HCT116 (cell line): ENCODE data around the gene LIMA1. TPM values are rescaled to one million over a fixed set of nuclear protein-coding genes. Genes with fewer than 3 reads are reported as not detected.
"Not testable (repeated sequence)": the region's sequence is repeated elsewhere in the genome, so short reads cannot be mapped to it uniquely, and the experiment has no call there.

Experiments used
- ATAC-seq: fragments of 200-7000 bp; cut with Tn5 transposase; 2 replicates; pipeline ENCODE4 v1.9.1; 2020; ENCODE audit warnings: mild to moderate bottlenecking, moderate library complexity
- BruUV-seq: library from RNA; stranded (reverse); fragments of 400-500 nt; replicated peaks from 2 replicates; lab custom pipeline; 2021; lab: Mats Ljungman, UMichigan
- CTCF ChIA-PET: fragments of 300-600 bp; sonication (Branson Sonifier 250); formaldehyde crosslinking; loops from one replicate; lab custom pipeline; 2021; ENCODE audit warnings: antibody characterized with exemption; lab: Charles Lee
- POLR2A ChIA-PET: fragments of 300-600, 350-600 bp; sonication (Branson Sonifier 250); formaldehyde crosslinking; loops from one replicate; lab custom pipeline; 2021; ENCODE audit warnings: antibody characterized with exemption; lab: Charles Lee
- RAD21 ChIA-PET, 2 experiments: fragments of 300-600 bp; sonication (Branson Sonifier 250); formaldehyde crosslinking; loops; one replicate each; lab custom pipeline; 2023; ENCODE audit warnings: low total read pairs in 2 of 2; ENCODE audit not compliant: uncharacterized antibody in 2 of 2, unreplicated experiment in 2 of 2, low non-redundant PET in 1 of 2; lab: Charles Lee
- DNase-seq: peaks from one replicate; pipeline ENCODE4 v3.0.0-alpha.2; 2010; ENCODE audit warnings: low read depth, low spot score
- H2AFZ ChIP-seq: fragments of 200-600 bp; shearing (Covaris generic), sonication (generic); 2 replicates; pipeline ENCODE4 v1.6.1; 2017; ENCODE audit warnings: low read depth, mixed run types, mixed read lengths, antibody characterized with exemption, low read length; ENCODE audit not compliant: poor library complexity, severe bottlenecking
- H3K27ac ChIP-seq: 2 replicates; pipeline ENCODE4 v1.5.1; 2012; ENCODE audit warnings: low read depth, low read length
- H3K27me3 ChIP-seq: fragments of 200-600 bp; sonication (generic); 2 replicates; pipeline ENCODE4 v1.6.1; 2016; ENCODE audit warnings: mixed run types, low read length, mixed read lengths; ENCODE audit not compliant: insufficient read depth
- H3K36me3 ChIP-seq, 2 experiments: fragments of 200-500 bp in 1 of 2; fragments of 200-600 bp in 1 of 2; sonication (Bioruptor generic) in 1 of 2; sonication (generic) in 1 of 2; 2 replicates each; pipeline versions ENCODE4 v1.5.1 to v1.6.1; 2014 to 2016; ENCODE audit warnings: low read length in 2 of 2, inconsistent platforms in 1 of 2, mixed read lengths in 1 of 2, mixed run types in 1 of 2; ENCODE audit not compliant: insufficient read depth in 2 of 2, control insufficient read depth in 1 of 2
- H3K4me1 ChIP-seq, 2 experiments: fragments of 200-600 bp in 1 of 2; sonication (generic) in 1 of 2; 2 replicates each; pipeline versions ENCODE4 v1.5.1 to v1.6.1; 2012 to 2017; ENCODE audit warnings: low read length in 2 of 2, inconsistent platforms in 1 of 2, mild to moderate bottlenecking in 1 of 2, mixed read lengths in 1 of 2, mixed run types in 1 of 2, moderate library complexity in 1 of 2; ENCODE audit not compliant: insufficient read depth in 2 of 2, control insufficient read depth in 1 of 2
- H3K4me2 ChIP-seq: fragments of 200-600 bp; sonication (generic); 2 replicates; pipeline ENCODE4 v1.6.1; 2017; ENCODE audit warnings: mixed run types, low read length, mixed read lengths
- H3K4me3 ChIP-seq, 2 experiments: fragments of 200-600 bp in 1 of 2; sonication (generic) in 1 of 2; replicated peaks in 1 of 2; 2 replicates each; pipeline ENCODE4 v1.5.1; 2011 to 2016; ENCODE audit warnings: low read length in 2 of 2, control low read depth in 1 of 2, low read depth in 1 of 2, mild to moderate bottlenecking in 1 of 2, mixed read lengths in 1 of 2, mixed run types in 1 of 2
- H3K79me2 ChIP-seq: fragments of 200-600 bp; sonication (generic); 2 replicates; pipeline ENCODE4 v1.6.1; 2017; ENCODE audit warnings: mild to moderate bottlenecking, mixed run types, low read length, moderate library complexity, mixed read lengths; ENCODE audit not compliant: insufficient read depth
- H3K9ac ChIP-seq: fragments of 200-600 bp; sonication (generic); 2 replicates; pipeline ENCODE4 v1.6.1; 2016; ENCODE audit warnings: low read length, mixed read lengths
- H3K9me2 ChIP-seq: fragments of 200-600 bp; sonication (generic), shearing (Covaris generic); 2 replicates; pipeline ENCODE4 v1.6.1; 2017; ENCODE audit warnings: mixed run types, mild to moderate bottlenecking, moderate library complexity; ENCODE audit not compliant: insufficient read depth
- H3K9me3 ChIP-seq, 2 experiments: fragments of 200-500 bp in 1 of 2; fragments of 200-600 bp in 1 of 2; sonication (Bioruptor generic) in 1 of 2; sonication (generic) in 1 of 2; 2 replicates each; pipeline ENCODE4 v1.6.1; 2014 to 2017; ENCODE audit warnings: low read length in 2 of 2, mixed read lengths in 2 of 2, inconsistent platforms in 1 of 2, low read depth in 1 of 2, mild to moderate bottlenecking in 1 of 2, mixed run types in 1 of 2, moderate library complexity in 1 of 2; ENCODE audit not compliant: control insufficient read depth in 1 of 2, insufficient read depth in 1 of 2
- H4K20me1 ChIP-seq: fragments of 200-600 bp; sonication (generic), shearing (Covaris generic); 2 replicates; pipeline ENCODE4 v1.6.1; 2017; ENCODE audit warnings: mixed run types, mild to moderate bottlenecking, moderate library complexity; ENCODE audit not compliant: insufficient read depth
- CBX3 ChIP-seq: IDR thresholded peaks from 2 replicates; pipeline ENCODE4 v1.6.1; 2012; ENCODE audit warnings: low read depth
- CEBPB ChIP-seq: IDR thresholded peaks from 2 replicates; pipeline ENCODE4 v1.6.1; 2012; ENCODE audit warnings: low read depth
- EGR1 ChIP-seq: IDR thresholded peaks from 2 replicates; pipeline ENCODE4 v1.6.1; 2012; ENCODE audit warnings: low read depth
- ELF1 ChIP-seq: IDR thresholded peaks from 2 replicates; pipeline ENCODE4 v1.6.1; 2012; ENCODE audit warnings: low read depth, borderline replicate concordance
- FOSL1 ChIP-seq: IDR thresholded peaks from 2 replicates; pipeline ENCODE4 v1.6.1; 2012; ENCODE audit warnings: low read depth
- JUND ChIP-seq: IDR thresholded peaks from 2 replicates; pipeline ENCODE4 v1.6.1; 2012
- POLR2AphosphoS5 ChIP-seq: IDR thresholded peaks from 2 replicates; pipeline ENCODE4 v1.6.1; 2011; ENCODE audit warnings: mild to moderate bottlenecking, low read depth, low read length, moderate library complexity
- RAD21 ChIP-seq: IDR thresholded peaks from 2 replicates; pipeline ENCODE4 v1.6.1; 2012; ENCODE audit warnings: low read depth, mild to moderate bottlenecking
- SP1 ChIP-seq: IDR thresholded peaks from 2 replicates; pipeline ENCODE4 v1.6.1; 2012; ENCODE audit warnings: low read depth
- SRF ChIP-seq: IDR thresholded peaks from 2 replicates; pipeline ENCODE4 v1.6.1; 2012; ENCODE audit warnings: low read depth
- YY1 ChIP-seq: IDR thresholded peaks from 2 replicates; pipeline ENCODE4 v1.6.1; 2011; ENCODE audit warnings: low read length, low read depth, moderate library complexity, mild to moderate bottlenecking; ENCODE audit not compliant: insufficient replicate concordance; ENCODE audit errors: extremely low read depth
- ZNF274 ChIP-seq: fragments of 200-500 bp; sonication (Bioruptor generic); IDR thresholded peaks from 2 replicates; pipeline ENCODE4 v1.6.1; 2014; ENCODE audit warnings: mild to moderate bottlenecking, low read depth, low read length, inconsistent platforms
- intact Hi-C: fragments of 100-400 bp; cut with micrococcal nuclease; formaldehyde crosslinking; loops from 2 replicates; pipeline ENCODE4 v1.10.0; 2022
- total RNA-seq: library from RNA; stranded (reverse); gene quantifications from one replicate; pipeline ENCODE4 v1.2.1, GENCODE V29; 2021; ENCODE audit not compliant: unreplicated experiment
- TF ChIP-seq, protein P1 (sequence below): IDR thresholded peaks from 2 replicates; pipeline ENCODE4 v1.6.1; 2012; ENCODE audit warnings: low read depth
- TF ChIP-seq, protein P2 (sequence below): IDR thresholded peaks from 2 replicates; pipeline ENCODE4 v1.6.1; 2011; ENCODE audit warnings: mild to moderate bottlenecking, low read length, moderate library complexity; ENCODE audit not compliant: insufficient replicate concordance; ENCODE audit errors: extremely low read depth
- TF ChIP-seq, protein P3 (sequence below): IDR thresholded peaks from 2 replicates; pipeline ENCODE4 v1.6.1; 2012

Gene LIMA1
- total RNA-seq, 1 experiment from 2014 or later, result 79.6 TPM

DNA sequence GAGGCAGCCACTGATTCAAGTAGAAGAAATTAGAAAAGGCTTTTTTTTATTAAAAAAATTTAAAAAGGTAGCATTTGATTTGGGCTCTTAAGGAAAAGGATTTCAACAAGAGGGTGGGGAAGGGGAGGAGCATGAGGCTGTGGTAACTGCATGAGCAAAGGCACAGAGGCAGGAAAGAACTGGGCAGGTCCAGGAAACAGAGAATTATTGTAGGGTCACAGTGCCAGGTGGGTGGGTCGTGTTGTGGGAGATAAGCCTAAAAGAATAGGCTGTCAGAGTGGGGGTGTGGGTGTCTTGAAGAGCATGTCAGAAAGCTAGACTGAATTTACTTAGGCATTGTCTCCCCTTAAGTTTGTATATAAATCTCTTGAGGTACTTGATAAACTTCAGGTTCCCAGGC lies 7.8 kb downstream of the LIMA1 start:
- CTCF ChIA-PET, result no interaction called here
- H3K27ac ChIP-seq, result no peak overlapping the region
- POLR2A ChIA-PET, result no interaction called here

DNA sequence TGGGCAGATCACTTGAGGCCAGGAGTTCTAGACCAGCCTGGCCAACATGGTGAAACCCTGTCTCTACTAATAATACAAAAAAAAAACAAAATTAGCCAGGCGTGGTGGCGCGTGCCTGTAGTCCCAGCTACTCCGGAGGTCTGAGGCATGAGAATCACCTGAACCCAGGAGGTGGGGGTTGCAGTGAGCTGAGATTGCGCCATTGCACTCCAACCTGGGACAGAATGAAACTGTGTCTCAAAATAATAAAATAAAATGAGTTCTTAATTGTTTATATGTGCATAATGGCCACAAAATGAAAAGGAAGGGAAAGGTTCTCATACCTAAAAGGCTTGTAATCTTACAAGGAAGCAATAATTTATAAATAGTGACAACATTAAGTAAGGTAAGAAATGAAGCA lies 8.2 kb downstream of the LIMA1 start:
- POLR2A ChIA-PET, result interaction anchor here (1.0 kb wide), 1 partner anchor 8 kb away, joined by 4 read pairs; the partner anchor contains the start of gene LIMA1
- not testable (repeated sequence) for H3K27ac ChIP-seq

More for the DNA sequence above, 7.8 kb downstream of the LIMA1 start:
- Histone ChIP-seq H3K4me2 (peak overlapping the region; percentile 24), H3K79me2 (no peaks in the 10 kb centered on the region), H3K9me3 (no peaks in the 10 kb centered on the region), H4K20me1 (no peaks in the 10 kb centered on the region), H3K36me3 (no peaks in the 10 kb centered on the region), H3K4me1 (peaks cover 20 to 41% of the 10 kb centered on the region in 2 experiments; a peak in 3 of 4 replicates), H2AFZ (no peak overlapping the region), H3K9me2 (no peaks in the 10 kb centered on the region), H3K9ac (no peak overlapping the region), H3K27me3 (no peaks in the 10 kb centered on the region), H3K4me3 (no peak overlapping the region)
- RAD21 ChIA-PET, result no interaction called here
- intact Hi-C loops, result no loop called here
- ATAC-seq, result no peak
- TF ChIP-seq YY1, result no peak
- TF ChIP-seq RAD21, result no peak
- no peak for TF ChIP-seq SRF
- TF ChIP-seq, protein P1, sequence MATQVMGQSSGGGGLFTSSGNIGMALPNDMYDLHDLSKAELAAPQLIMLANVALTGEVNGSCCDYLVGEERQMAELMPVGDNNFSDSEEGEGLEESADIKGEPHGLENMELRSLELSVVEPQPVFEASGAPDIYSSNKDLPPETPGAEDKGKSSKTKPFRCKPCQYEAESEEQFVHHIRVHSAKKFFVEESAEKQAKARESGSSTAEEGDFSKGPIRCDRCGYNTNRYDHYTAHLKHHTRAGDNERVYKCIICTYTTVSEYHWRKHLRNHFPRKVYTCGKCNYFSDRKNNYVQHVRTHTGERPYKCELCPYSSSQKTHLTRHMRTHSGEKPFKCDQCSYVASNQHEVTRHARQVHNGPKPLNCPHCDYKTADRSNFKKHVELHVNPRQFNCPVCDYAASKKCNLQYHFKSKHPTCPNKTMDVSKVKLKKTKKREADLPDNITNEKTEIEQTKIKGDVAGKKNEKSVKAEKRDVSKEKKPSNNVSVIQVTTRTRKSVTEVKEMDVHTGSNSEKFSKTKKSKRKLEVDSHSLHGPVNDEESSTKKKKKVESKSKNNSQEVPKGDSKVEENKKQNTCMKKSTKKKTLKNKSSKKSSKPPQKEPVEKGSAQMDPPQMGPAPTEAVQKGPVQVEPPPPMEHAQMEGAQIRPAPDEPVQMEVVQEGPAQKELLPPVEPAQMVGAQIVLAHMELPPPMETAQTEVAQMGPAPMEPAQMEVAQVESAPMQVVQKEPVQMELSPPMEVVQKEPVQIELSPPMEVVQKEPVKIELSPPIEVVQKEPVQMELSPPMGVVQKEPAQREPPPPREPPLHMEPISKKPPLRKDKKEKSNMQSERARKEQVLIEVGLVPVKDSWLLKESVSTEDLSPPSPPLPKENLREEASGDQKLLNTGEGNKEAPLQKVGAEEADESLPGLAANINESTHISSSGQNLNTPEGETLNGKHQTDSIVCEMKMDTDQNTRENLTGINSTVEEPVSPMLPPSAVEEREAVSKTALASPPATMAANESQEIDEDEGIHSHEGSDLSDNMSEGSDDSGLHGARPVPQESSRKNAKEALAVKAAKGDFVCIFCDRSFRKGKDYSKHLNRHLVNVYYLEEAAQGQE, result no peak
- no peak for TF ChIP-seq CEBPB
- no peak for TF ChIP-seq EGR1
- no peak for TF ChIP-seq ELF1
- TF ChIP-seq POLR2AphosphoS5, result no peak
- TF ChIP-seq JUND, result no peak
- TF ChIP-seq, protein P2, sequence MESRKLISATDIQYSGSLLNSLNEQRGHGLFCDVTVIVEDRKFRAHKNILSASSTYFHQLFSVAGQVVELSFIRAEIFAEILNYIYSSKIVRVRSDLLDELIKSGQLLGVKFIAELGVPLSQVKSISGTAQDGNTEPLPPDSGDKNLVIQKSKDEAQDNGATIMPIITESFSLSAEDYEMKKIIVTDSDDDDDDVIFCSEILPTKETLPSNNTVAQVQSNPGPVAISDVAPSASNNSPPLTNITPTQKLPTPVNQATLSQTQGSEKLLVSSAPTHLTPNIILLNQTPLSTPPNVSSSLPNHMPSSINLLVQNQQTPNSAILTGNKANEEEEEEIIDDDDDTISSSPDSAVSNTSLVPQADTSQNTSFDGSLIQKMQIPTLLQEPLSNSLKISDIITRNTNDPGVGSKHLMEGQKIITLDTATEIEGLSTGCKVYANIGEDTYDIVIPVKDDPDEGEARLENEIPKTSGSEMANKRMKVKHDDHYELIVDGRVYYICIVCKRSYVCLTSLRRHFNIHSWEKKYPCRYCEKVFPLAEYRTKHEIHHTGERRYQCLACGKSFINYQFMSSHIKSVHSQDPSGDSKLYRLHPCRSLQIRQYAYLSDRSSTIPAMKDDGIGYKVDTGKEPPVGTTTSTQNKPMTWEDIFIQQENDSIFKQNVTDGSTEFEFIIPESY, result no peak
- no peak for TF ChIP-seq CBX3
- no peak for TF ChIP-seq FOSL1
- TF ChIP-seq, protein P3, sequence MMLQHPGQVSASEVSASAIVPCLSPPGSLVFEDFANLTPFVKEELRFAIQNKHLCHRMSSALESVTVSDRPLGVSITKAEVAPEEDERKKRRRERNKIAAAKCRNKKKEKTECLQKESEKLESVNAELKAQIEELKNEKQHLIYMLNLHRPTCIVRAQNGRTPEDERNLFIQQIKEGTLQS, result no peak
- TF ChIP-seq SP1, result no peak
- no peak for TF ChIP-seq ZNF274
- no peak for DNase-seq
- BruUV-seq, result no TSS peak

More for the DNA sequence above, 8.2 kb downstream of the LIMA1 start:
- intact Hi-C loops, H2AFZ ChIP-seq, H3K4me3 ChIP-seq, RAD21 ChIA-PET, H3K79me2 ChIP-seq, H3K36me3 ChIP-seq, DNase-seq, H3K9ac ChIP-seq, H4K20me1 ChIP-seq, BruUV-seq, H3K9me2 ChIP-seq, ATAC-seq, H3K9me3 ChIP-seq, H3K27me3 ChIP-seq: not testable (repeated sequence)
- peak overlapping the region; percentile 24; the same call in 1 of the 2 replicates for H3K4me2 ChIP-seq
- peaks cover 20 to 45% of the 10 kb centered on the region in 2 experiments; a peak in 3 of 4 replicates for H3K4me1 ChIP-seq
- CTCF ChIA-PET, result interaction anchor here (1.0 kb wide), 1 partner anchor 8 kb away, joined by 3 read pairs; the partner anchor contains the start of gene LIMA1
